ENCODE results near the gene STK38. TPM values are rescaled to one million over a fixed set of nuclear protein-coding genes. Genes with fewer than 3 reads are reported as not detected.
"Not testable (repeated sequence)": the region's sequence is repeated elsewhere in the genome, so short reads cannot be mapped to it uniquely, and the experiment has no call there.

STK38 gene
- total RNA-seq, 1 donor from 2014 or later: 27.8 TPM

- peaks cover 8% of the 10 kb centered on the region for H3K36me3 ChIP-seq
- no peak overlapping the region for H3K27ac ChIP-seq
- H3K9me3 ChIP-seq: no peaks in the 10 kb centered on the region
- DNase-seq (no peak), ATAC-seq (no peak)
- intact Hi-C loops (cut with DNase I): no loop called here
- TF ChIP-seq CTCF (IDR thresholded peaks at IDR 0.05): no peak
- no peak overlapping the region for H3K4me3 ChIP-seq
- H3K27me3 ChIP-seq: no peaks in the 10 kb centered on the region
- H3K4me1 ChIP-seq: peaks cover 3% of the 10 kb centered on the region
Measured at GRCh38 chr6:36592221-36592655, 45.0 kb upstream of the STK38 start.

GRCh38 chr6:36590237-36590636 is 43.0 kb upstream of the STK38 start:
- Histone ChIP-seq H3K4me1 (no peaks in the 10 kb centered on the region), H3K9me3 (no peaks in the 10 kb centered on the region), H3K36me3 (no peaks in the 10 kb centered on the region), H3K4me3 (no peak overlapping the region), H3K27me3 (no peaks in the 10 kb centered on the region), H3K27ac (no peak overlapping the region)
- intact Hi-C loops (cut with DNase I): no loop called here
- DNase-seq: no peak
- ATAC-seq: no peak
- no peak for TF ChIP-seq CTCF (IDR thresholded peaks at IDR 0.05)

DNA sequence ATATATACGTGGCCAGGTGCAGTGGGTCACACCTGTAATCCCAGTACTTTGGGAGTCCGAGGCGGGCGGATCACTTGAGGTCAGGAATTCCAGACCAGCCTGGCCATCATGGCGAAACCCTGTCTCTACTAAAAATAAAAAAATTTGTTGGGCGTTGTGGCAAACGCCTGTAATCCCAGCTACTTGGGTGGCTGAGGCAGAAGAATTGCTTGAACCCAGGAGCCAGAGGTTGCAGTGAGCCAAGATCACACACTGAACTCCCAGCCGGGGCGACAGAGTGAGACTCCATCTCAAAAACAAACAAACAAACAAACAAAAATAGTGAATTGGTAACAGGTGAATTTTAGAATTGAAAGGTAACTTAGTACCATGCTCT is 41.7 kb upstream of the STK38 start:
- intact Hi-C loops (cut with DNase I); H3K27ac ChIP-seq; H3K9me3 ChIP-seq; DNase-seq; H3K4me3 ChIP-seq; H3K36me3 ChIP-seq; ATAC-seq; H3K27me3 ChIP-seq; H3K4me1 ChIP-seq: not testable (repeated sequence)

DNA sequence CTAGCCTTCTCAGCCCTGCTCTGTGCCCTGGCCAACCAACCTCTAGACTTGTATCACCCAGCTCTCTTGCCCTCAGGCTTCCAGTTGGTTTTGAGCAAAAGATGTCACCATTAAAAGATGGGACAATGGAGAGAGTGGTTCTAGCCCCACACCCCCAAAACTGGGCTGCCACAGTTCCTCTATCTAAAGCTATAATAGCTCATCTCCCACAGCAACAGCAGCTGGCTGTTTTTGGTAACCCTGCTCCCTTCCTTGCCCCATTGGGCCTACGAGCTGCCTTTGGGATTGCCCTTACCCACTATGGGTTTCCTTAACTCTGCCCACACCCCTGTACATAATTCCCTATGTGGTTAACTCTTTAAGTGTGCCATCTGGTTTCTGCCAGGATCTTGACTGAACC is 39.3 kb upstream of the STK38 start:
- no peaks in the 10 kb centered on the region for H3K9me3 ChIP-seq
- H3K4me1 ChIP-seq: no peaks in the 10 kb centered on the region
- no peaks in the 10 kb centered on the region for H3K36me3 ChIP-seq
- no peak overlapping the region for H3K27ac ChIP-seq
- TF ChIP-seq CTCF (IDR thresholded peaks at IDR 0.05): no peak
- ATAC-seq (no peak), DNase-seq (no peak)
- intact Hi-C loops (cut with DNase I): no loop called here
- H3K27me3 ChIP-seq: no peaks in the 10 kb centered on the region
- H3K4me3 ChIP-seq: no peak overlapping the region

DNA sequence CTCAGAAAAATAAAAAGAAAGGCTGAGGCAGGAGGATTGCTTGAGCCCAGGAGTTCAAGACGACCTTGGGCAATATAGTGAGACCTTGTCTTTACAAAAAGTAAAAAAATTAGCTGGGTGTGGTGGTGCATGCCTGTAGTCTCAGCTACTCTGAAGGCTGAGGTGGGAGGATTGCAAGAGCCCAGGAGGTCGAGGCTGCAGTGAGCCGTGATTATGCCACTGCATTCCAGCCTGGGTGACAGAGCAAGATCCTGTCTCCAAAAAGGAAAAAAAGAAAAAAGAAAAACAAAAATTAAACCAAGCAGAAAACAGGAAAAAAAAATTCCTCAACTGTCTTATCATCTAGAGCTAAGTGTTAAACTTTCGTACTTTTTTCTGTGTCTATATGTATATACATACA is 34.4 kb upstream of the STK38 start:
- intact Hi-C loops (cut with DNase I): no loop called here

GRCh38 chr6:36580184-36580526 is 32.9 kb upstream of the STK38 start:
- H3K36me3 ChIP-seq: no peaks in the 10 kb centered on the region
- DNase-seq (no peak), ATAC-seq (no peak)
- no peaks in the 10 kb centered on the region for H3K4me1 ChIP-seq
- intact Hi-C loops (cut with DNase I): no loop called here
- no peaks in the 10 kb centered on the region for H3K9me3 ChIP-seq
- H3K4me3 ChIP-seq: no peak overlapping the region
- H3K27me3 ChIP-seq: no peaks in the 10 kb centered on the region
- H3K27ac ChIP-seq: peak overlapping the region; percentile 42
- TF ChIP-seq CTCF (IDR thresholded peaks at IDR 0.05): no peak

More for the DNA sequence above, 34.4 kb upstream of the STK38 start:
- no peak for TF ChIP-seq CTCF (IDR thresholded peaks at IDR 0.05)
- ATAC-seq: no peak
- Histone ChIP-seq H3K4me3 (no peak overlapping the region), H3K4me1 (no peaks in the 10 kb centered on the region), H3K36me3 (no peaks in the 10 kb centered on the region), H3K27me3 (no peaks in the 10 kb centered on the region), H3K9me3 (no peaks in the 10 kb centered on the region), H3K27ac (no peak overlapping the region)
- DNase-seq: no peak
